Erythroblast (primary cell): ENCODE data around the gene YY1AP1.
"Not testable (repeated sequence)": the region's sequence is repeated elsewhere in the genome, so short reads cannot be mapped to it uniquely, and the experiment has no call there.

Source experiments
- DNase-seq, 2 experiments: peaks; one replicate each; lab custom pipeline; 2025; lab: John Stamatoyannopoulos, UW
- GATA1 ChIP-seq: IDR thresholded peaks from 2 replicates; pipeline ENCODE4 v1.6.1; 2011; ENCODE audit warnings: low read depth, mild to moderate bottlenecking, control low read depth, low read length, moderate library complexity
- POLR2A ChIP-seq: IDR thresholded peaks from 2 replicates; pipeline ENCODE4 v1.6.1; 2011; ENCODE audit warnings: mild to moderate bottlenecking, low read length

Gene YY1AP1

GRCh38 chr1:155698382-155699038 is 9.9 kb upstream of the YY1AP1 start:
- no peak for TF ChIP-seq POLR2A
- TF ChIP-seq GATA1: no peak
- no peak for DNase-seq

DNA sequence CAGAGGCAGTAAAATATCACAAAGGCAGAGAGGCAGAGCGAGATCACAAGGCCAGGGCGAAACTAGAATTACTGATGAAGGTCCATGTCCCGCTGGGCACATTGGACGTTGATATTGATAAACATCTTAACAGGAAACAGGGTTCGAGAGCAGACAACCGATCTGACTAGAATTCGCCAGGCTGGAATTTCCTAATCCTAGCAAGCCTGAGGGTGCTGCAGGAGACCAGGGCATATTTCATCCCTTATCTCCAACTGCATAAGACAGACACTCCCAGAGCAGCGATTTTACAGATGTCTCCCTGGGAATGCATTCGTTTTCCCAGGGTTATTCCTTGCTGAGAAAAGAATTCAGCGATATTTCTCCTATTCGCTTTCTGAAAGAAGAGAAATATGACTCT is 9.0 kb upstream of the YY1AP1 start:
- DNase-seq: peak in 1 of 2 experiments; percentile 19

- no peak for DNase-seq
- TF ChIP-seq GATA1 (no peak), POLR2A (no peak)
These were observed 8.5 kb upstream of the YY1AP1 start for GRCh38 chr1:155697046-155697445.

DNA sequence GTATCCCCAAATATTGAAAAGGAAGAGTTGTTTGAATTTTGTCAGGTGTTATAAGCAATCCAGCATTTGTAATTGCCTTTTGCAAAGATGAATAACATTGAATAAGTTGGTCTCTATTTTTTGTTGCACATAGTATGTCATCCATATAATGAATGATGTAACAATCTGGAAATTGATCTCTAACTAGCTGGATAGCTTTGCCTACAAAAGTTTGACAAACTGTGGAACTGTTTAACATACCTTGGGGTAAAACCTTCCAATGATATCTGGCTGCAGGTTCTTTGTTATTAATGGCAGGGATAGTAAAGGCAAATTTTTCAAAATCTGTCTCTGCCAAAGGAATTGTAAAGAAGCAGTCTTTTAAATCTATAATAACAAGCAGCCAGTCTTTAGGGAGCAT is 8.0 kb upstream of the YY1AP1 start:
- TF ChIP-seq POLR2A: no peak
- TF ChIP-seq GATA1: no peak
- no peak for DNase-seq

GRCh38 chr1:155695608-155696007 is 7.0 kb upstream of the YY1AP1 start:
- TF ChIP-seq POLR2A (no peak), GATA1 (no peak)
- DNase-seq: no peak

GRCh38 chr1:155695072-155695471 is 6.5 kb upstream of the YY1AP1 start:
- TF ChIP-seq GATA1: no peak
- TF ChIP-seq POLR2A: no peak
- no peak for DNase-seq

GRCh38 chr1:155694167-155694566 is 5.6 kb upstream of the YY1AP1 start:
- TF ChIP-seq GATA1 (no peak), POLR2A (no peak)
- DNase-seq: no peak

GRCh38 chr1:155691992-155692528 is 3.5 kb upstream of the YY1AP1 start:
- no peak for TF ChIP-seq POLR2A
- DNase-seq: peak; percentile 42 to 64

DNA sequence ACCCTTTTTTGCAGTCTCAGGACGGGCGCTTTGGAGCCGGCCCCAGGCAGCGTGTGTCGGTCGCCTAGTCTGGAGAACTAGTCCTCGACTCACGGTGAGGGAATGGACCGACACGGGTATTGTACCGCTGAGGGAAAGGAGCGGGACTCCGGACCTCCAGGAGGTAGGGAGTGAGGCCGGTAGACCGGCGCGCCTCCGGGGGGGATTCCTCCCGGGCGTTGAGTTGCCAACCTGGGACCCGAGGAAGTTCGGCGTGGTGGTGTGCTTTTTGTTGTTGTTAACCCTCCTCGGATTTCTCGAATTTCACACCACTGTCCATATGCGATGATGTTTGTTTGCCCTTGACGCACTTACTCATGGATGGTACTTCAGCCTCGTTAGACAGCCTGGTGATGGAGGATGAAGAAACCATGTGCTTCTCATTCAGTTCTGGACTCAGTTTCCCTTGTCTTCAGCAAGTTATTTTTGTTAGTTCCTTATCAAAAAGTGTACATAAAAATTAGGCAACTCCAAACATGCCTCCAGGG is 570 bp upstream of the YY1AP1 start, which contains the start of gene DAP3:
Gene DAP3 (plus strand): TSS at position 11 of the 527 bp plus-strand sequence. CDS start 20,689 bp downstream, outside the sequence.
- DNase-seq: peak in 1 of 2 experiments; percentile 51
- peak; percentile 31 for TF ChIP-seq POLR2A

- DNase-seq: not testable (repeated sequence)
These were observed 760 bp downstream of the YY1AP1 start for GRCh38 chr1:155687705-155688323.

GRCh38 chr1:155681776-155682175 is 6.8 kb downstream of the YY1AP1 start:
- TF ChIP-seq POLR2A (no peak), GATA1 (no peak)
- no peak for DNase-seq

GRCh38 chr1:155680531-155680930 is 8.0 kb downstream of the YY1AP1 start:
- no peak for TF ChIP-seq POLR2A
- no peak for TF ChIP-seq GATA1
- DNase-seq: no peak

DNA sequence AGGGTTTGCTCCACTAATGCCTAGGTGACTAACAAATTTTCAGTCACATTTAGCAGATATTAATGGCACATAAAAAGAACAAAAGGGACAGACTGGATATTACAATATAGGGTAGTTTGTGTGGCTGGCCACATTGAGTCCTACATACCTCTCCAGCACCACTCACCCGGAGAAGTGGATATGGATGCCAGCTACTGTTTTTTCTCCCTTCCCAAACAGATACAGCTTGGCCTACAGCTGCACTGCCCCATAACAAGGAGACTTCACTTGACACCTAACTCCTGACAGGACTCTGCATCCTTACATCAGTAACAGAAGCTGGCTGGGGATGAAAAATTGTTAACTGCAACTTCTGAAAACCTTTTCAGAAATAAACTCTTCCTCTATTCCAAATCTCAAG is 9.6 kb downstream of the YY1AP1 start:
- DNase-seq: not testable (repeated sequence)

DNA sequence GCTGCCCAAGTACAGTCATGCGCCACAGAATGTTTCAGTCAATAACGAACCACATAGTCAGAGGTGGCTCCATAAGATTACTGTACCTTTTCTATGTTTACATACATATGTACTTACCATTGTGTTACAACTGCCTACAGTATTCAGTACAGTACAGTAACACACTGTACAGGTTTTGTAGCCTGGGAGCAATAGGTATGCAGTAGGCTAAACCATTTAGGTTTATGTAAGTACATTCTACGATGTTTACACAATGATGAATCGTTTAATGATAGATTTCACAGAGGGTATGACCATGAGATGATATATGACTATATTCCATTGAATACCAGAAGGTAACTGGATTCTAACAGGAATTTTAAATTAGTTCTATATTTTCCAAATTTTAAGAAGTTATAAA is 10.5 kb downstream of the YY1AP1 start:
- no peak for DNase-seq
- TF ChIP-seq GATA1 (no peak), POLR2A (no peak)

- DNase-seq: no peak
- TF ChIP-seq GATA1 (no peak), POLR2A (no peak)
These were observed 15.6 kb downstream of the YY1AP1 start for GRCh38 chr1:155673003-155673402.
